NCI-H2107 treated with DMSO at 0.1 percent for 48 hours (cell line): Measurements from ENCODE around the gene CADPS.
A peak's percentile ranks its signal among the peaks of the same experiment; 100 is the strongest.
"Not testable (repeated sequence)": the region's sequence is repeated elsewhere in the genome, so short reads cannot be mapped to it uniquely, and the experiment has no call there.

ENCODE experiments used
- DNase-seq: peaks from one replicate; lab custom pipeline; 2025; ENCODE audit not compliant: unreplicated experiment; lab: John Stamatoyannopoulos, UW

Gene CADPS

GRCh38 chr3:62602129-62602770 is 273.0 kb downstream of the CADPS start:
- no peak for DNase-seq

DNA sequence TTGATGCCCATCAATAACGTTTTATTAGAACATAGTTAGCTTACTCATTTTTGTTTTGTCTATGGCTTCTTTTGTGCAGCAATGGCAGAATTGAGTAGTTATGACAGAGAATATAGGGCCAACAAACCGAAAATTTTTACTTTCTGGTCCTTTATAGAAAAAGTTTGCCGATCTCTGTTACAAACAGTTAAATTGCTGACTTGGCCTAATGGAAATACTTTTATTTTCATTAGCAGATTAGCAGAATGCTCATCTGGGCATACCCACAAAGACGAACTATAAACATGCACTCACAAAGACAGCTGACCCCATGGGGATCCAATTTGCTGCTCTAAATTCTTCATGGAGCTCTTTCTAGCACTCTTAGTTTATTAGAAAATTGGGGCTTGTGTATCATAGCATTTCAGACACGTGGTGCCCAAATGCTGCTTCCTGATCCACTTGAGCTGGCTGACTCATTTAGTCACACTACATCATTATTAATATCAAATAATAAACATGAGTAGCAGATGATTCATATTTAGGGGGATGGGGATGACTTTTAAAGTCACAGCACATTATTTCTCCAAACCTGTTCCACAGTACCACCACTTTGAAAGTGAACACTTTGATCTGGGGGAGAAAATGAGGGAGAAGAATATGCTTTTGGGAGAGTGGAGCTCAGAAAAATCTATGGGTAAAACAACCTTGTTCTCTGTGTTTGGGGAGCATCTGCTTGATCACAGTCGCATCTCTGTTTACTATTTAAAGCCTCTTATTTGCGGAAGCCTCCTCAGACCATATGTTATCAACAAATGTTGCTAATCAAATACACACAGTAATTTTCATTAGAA is 273.8 kb downstream of the CADPS start:
- DNase-seq = no peak

DNA sequence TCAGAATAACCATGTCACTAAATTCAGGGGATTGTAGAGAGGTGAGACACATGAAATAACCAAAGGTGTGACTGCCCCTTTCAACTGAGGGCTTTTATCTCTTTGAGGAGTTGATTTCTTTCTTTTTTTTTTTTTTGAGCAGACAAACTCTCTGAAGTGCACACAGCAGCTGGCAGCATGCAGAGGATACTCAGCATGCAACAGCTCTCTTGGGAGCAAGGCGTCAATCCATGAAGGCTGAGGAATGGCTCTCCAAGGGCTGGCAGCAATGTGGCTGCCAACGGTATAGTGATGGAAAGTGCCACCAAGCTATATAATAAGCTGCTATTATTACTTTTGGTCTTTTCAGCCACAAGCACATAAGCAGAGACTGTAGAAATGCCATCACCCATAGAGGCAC is 275.2 kb downstream of the CADPS start:
- DNase-seq = peak; percentile 2

DNA sequence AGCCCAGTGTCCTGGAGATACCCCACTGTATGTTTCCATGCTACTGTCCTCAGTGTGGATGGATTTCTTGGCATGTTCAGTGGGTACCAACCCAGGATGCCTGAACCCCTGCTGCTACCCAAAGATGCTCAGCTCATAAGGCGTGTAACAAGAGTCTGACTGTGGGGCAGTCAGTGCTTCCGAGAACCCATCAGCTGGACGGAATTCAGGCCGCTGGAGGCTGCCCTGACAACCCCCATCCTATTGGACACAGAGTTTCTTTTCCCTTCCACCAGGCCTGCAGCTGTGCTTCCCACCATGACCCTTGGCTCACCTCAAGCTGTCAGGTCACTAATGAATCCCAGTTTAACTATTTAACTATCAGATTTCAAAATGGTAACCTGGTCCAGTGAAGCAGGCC is 277.7 kb downstream of the CADPS start:
- DNase-seq = no peak

GRCh38 chr3:62592408-62592807 is 282.8 kb downstream of the CADPS start:
- DNase-seq = no peak

DNA sequence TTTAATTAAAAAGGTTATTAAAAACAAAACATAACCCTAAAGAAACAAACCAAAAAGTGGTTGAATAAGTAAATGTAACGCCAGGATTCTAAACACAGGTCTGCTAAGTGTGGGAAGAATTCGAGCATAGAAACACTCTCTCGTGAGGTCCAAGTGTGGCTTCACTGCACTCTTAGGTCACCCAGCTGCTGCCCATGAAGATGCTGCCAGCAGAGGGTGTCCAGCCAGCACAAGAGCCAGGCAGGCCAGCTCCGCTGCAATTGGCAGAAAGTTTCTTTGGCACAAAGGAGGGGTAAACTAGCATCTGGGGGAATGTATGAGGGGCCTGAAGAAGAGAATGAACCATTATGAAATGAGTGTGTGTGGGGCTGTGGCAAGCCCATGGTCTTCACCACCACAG is 286.1 kb downstream of the CADPS start:
- no peak for DNase-seq

- DNase-seq = no peak
Measured at GRCh38 chr3:62587579-62588031, 287.6 kb downstream of the CADPS start.

- no peak for DNase-seq
Measured at GRCh38 chr3:62587169-62587568, 288.0 kb downstream of the CADPS start.

DNA sequence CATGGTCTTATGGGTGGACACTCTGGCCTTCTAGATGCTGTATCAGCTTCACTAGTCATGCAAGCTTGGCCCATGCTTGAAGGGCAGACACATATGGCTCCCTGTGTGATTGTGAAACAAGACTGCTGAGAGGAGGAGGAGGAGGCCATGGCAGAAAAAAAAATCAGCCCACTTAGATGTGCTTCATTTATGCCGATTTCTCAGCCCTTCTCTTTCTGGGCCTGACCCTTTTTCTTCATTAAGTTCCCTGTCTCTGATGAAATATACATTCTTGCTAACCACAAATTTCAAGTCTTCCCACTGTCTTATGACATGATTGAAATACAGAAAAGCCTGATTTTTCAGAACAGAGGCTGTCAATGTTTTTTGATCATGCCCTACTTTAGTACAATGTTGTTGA is 288.9 kb downstream of the CADPS start:
- DNase-seq = no peak

DNA sequence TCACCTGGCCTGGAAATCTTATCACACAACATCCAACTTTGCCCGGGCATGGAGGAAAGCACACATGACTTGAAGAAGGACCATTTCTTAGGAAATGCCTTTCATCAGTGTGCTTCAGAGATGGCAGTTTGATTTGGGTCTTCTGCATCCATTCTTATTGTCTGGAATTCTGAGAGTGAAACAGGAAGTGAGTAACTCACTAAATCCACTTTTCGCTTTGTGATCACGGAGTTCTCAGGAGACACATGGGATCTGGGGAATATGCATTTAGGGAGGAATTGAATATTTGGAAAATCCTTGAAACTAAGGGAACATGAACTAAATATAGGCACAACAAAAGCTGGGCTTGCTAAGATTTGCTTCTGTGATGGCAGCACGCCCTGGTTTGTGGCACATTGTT is 289.4 kb downstream of the CADPS start:
- DNase-seq = no peak

GRCh38 chr3:62584636-62585035 is 290.6 kb downstream of the CADPS start:
- no peak for DNase-seq

- no peak for DNase-seq
Measured at GRCh38 chr3:62582495-62583172, 292.6 kb downstream of the CADPS start.

DNA sequence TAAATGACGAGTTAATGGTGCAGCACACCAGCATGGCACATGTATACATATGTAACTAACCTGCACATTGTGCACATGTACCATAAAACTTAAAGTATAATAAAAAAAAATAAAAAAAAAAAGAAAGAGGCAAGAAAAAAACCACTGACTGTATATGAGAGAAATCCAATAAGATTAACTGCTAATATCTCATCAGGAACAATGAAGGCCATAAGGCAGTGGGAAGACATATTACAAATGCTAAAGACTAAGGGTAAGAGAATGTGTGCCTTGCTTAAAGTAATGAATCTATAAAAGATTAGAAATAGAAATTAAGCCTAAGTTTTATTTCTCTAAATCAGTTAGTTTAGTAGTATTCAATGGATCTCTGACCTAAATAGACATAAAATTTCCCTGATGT is 294.7 kb downstream of the CADPS start:
- DNase-seq = not testable (repeated sequence)

GRCh38 chr3:62577153-62577552 is 298.1 kb downstream of the CADPS start:
- no peak for DNase-seq

DNA sequence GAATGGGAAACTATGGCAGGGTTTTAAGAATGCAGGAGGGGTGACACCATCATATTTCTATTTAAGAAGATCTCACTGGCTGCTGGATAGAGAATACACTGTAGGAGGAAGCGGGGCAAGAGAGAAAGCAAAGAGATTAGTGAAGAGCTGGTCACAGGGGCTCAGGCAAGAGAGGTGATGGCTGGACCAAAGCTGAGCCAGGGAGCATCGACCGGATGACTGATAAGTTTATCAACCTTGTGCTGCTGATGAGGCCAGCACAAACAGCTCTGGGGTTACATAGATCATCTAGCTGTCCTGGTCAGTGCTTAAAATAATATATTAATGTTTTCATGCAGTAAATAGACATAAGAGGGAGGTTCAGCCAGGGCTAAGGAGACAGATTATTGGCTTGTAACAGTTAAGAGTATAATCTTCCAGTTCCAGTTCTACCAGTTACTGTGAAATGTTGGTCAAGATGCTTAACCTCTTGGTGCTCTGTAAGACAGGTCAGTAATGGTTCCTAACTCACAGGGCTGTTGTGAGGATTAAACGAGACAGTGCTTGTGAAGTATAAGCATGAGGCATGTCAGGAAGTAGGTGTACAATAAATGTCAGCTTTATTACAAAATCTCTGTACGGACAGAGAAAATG is 300.8 kb downstream of the CADPS start:
- no peak for DNase-seq

- no peak for DNase-seq
Measured at GRCh38 chr3:62571916-62572315, 303.3 kb downstream of the CADPS start.

DNA sequence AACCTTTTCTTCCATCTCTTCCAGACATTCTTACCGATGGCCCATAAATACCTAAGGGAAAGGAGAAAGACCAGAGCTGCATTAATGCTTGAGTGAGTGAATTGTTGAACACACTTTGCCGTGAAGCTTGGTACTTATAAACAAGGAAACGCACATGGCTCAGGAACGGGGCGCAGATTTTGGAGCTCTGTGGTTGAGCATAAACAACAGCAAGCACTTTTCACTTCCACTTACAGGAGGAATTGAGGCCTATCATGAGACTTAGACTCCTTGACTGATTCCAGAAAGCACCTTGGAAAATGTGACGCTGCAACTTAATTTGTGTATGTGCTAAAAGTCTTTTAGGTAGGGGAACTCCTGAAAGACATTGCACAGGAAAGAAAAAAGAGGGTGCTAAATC is 304.3 kb downstream of the CADPS start:
- no peak for DNase-seq

GRCh38 chr3:62569609-62570008 is 305.6 kb downstream of the CADPS start:
- DNase-seq = no peak

- DNase-seq = no peak
Measured at GRCh38 chr3:62567097-62568021, 307.9 kb downstream of the CADPS start.

DNA sequence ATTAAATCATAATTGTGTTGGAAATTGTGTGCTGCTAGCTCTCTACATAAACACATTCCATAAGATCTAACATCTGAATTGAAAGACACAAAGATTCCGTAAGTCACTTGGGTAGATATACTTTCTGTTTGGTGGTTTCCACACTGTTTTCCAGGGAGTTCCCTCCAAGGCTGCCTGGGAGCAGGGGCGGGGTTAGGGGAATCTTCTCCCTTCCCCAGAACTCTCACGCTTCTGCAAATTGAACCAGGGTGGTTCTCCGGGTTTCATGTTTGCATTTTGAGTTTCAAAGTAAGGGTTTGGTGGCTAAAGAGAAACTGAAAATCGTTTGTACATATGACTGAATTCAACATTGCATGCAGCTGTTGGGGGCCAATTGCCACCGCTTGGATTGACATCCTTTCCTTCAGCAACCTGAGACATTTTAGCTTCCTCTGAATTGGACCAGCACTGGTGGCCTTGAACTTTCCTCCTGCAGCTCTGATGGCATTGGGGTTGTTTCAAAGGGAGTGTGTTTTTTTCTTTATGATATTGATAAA is 309.1 kb downstream of the CADPS start:
- DNase-seq = no peak
